Neutrophil (primary cell): Measurements from ENCODE around the gene XPO6.

Experiments used
- H3K27ac ChIP-seq: fragments of 200-600 bp; sonication (generic); 2 replicates; pipeline ENCODE4 v1.5.1; 2016; ENCODE audit warnings: mild to moderate bottlenecking, moderate library complexity
- H3K27me3 ChIP-seq: fragments of 200-600 bp; sonication (generic); 2 replicates; pipeline ENCODE4 v1.6.0; 2016; ENCODE audit warnings: mild to moderate bottlenecking
- H3K36me3 ChIP-seq: fragments of 200-600 bp; sonication (generic); 2 replicates; pipeline ENCODE4 v1.5.1; 2017
- H3K4me1 ChIP-seq, 2 experiments: fragments of 200-600 bp in 1 of 2; sonication (generic) in 1 of 2; 1 replicate in 1 of 2; 2 replicates in 1 of 2; pipeline versions ENCODE4 v1.5.1 to v1.6.1; 2013 to 2016; ENCODE audit warnings: low read depth in 1 of 2, low read length in 1 of 2, mild to moderate bottlenecking in 1 of 2, moderate library complexity in 1 of 2; ENCODE audit not compliant: control insufficient read depth in 1 of 2, insufficient read depth in 1 of 2
- H3K4me3 ChIP-seq, 2 experiments: fragments of 200-600 bp in 1 of 2; sonication (generic) in 1 of 2; 1 replicate in 1 of 2; 2 replicates in 1 of 2; pipeline ENCODE4 v1.5.1; 2013 to 2016; ENCODE audit warnings: low read depth in 1 of 2, low read length in 1 of 2, mild to moderate bottlenecking in 1 of 2, moderate library complexity in 1 of 2
- H3K9me3 ChIP-seq: fragments of 200-600 bp; sonication (generic); 2 replicates; pipeline ENCODE4 v1.5.1; 2016
- TF ChIP-seq, protein P1 (sequence below): fragments of 200-600 bp; sonication (generic); IDR thresholded peaks from 2 replicates; pipeline ENCODE4 v1.5.1; 2016; ENCODE audit warnings: antibody characterized with exemption

XPO6 gene

DNA sequence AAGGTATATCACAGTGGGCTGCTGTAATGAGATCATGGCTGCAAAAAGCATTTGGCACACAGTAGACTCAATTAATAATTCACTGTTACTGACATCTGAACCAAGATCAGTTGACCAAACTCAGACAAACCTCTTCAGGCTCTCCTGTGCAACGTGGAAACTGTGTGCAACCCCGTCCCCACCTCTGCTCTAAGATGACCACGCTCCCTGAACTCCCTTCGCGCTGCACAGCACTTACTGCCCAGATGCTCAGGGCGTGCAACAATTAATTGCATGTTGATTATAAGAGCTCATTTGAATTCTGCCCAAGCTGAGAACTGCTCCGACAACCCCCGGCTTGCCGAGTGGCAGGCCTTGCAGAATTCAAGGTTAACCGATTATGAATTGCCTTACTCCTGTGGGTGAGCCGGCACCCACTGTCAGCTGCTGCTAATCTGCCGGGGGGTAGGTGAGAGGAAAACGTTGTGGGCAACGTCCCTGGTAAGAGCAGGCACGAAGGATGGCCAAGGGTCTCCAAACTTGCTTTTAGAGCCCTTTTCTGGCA is 147.0 kb downstream of the XPO6 start:
- peaks cover 73% of the 10 kb centered on the region for H3K27me3 ChIP-seq
- H3K4me3 ChIP-seq = no peak overlapping the region
- peaks cover 0 to 7% of the 10 kb centered on the region in 2 experiments for H3K4me1 ChIP-seq
- H3K36me3 ChIP-seq = no peaks in the 10 kb centered on the region
- TF ChIP-seq, protein P1, sequence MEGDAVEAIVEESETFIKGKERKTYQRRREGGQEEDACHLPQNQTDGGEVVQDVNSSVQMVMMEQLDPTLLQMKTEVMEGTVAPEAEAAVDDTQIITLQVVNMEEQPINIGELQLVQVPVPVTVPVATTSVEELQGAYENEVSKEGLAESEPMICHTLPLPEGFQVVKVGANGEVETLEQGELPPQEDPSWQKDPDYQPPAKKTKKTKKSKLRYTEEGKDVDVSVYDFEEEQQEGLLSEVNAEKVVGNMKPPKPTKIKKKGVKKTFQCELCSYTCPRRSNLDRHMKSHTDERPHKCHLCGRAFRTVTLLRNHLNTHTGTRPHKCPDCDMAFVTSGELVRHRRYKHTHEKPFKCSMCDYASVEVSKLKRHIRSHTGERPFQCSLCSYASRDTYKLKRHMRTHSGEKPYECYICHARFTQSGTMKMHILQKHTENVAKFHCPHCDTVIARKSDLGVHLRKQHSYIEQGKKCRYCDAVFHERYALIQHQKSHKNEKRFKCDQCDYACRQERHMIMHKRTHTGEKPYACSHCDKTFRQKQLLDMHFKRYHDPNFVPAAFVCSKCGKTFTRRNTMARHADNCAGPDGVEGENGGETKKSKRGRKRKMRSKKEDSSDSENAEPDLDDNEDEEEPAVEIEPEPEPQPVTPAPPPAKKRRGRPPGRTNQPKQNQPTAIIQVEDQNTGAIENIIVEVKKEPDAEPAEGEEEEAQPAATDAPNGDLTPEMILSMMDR = no peak
- H3K9me3 ChIP-seq = no peaks in the 10 kb centered on the region
- H3K27ac ChIP-seq = no peak overlapping the region

- TF ChIP-seq, protein P1 = no peak
- Histone ChIP-seq H3K27ac (no peak overlapping the region), H3K36me3 (no peaks in the 10 kb centered on the region), H3K9me3 (no peaks in the 10 kb centered on the region), H3K4me3 (no peak overlapping the region), H3K27me3 (peaks cover 79% of the 10 kb centered on the region), H3K4me1 (peaks cover 0 to 7% of the 10 kb centered on the region in 2 experiments)
These were observed 147.6 kb downstream of the XPO6 start for GRCh38 chr16:28064150-28064549.

DNA sequence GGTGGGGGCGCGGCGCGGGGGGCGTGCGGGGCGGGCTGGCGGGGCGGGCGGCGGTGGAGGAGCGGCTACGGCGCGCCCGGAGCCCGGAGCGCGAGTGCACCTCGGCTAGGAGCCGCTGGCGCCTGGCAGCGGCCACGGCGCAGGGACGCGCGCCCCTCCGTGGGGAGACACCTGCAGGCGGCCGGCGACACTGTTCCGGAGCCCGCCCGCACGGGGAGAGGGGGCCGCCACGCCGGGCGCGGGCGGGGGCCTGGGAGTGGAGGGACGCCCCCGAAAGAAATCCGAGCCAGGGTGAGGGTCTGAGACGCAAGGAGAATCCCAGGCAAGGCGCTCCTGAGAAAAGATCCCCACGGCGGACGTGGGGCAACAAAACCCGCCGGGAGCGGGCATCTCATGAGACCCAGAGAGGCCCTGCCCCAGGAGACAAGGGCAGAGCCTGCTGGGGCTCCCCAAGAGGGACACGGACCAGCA is 148.1 kb downstream of the XPO6 start, which contains the start of gene GSG1L:
Gene GSG1L (minus strand): TSS at position 124 of the 471 bp plus-strand sequence. CDS start 290 bp downstream, outside the sequence.
- H3K36me3 ChIP-seq = no peaks in the 10 kb centered on the region
- H3K4me3 ChIP-seq = no peak within 1 kb of the TSS
- peaks cover 0 to 7% of the 10 kb centered on the region in 2 experiments for H3K4me1 ChIP-seq
- H3K27me3 ChIP-seq = peaks cover 84% of the 10 kb centered on the region
- H3K27ac ChIP-seq = no peak within 1 kb of the TSS
- no peaks in the 10 kb centered on the region for H3K9me3 ChIP-seq
- TF ChIP-seq, protein P1 = no peak

- Histone ChIP-seq H3K4me1 (peaks cover 0 to 7% of the 10 kb centered on the region in 2 experiments), H3K36me3 (no peaks in the 10 kb centered on the region), H3K9me3 (no peaks in the 10 kb centered on the region), H3K27me3 (peaks cover 89% of the 10 kb centered on the region), H3K4me3 (no peak overlapping the region), H3K27ac (no peak overlapping the region)
- TF ChIP-seq, protein P1 = no peak
These were observed 148.8 kb downstream of the XPO6 start for GRCh38 chr16:28062847-28063521.

GRCh38 chr16:28062261-28062846 is 149.4 kb downstream of the XPO6 start:
- H3K4me3 ChIP-seq = no peak overlapping the region
- TF ChIP-seq, protein P1 = no peak
- H3K27me3 ChIP-seq = peaks cover 95% of the 10 kb centered on the region
- no peak overlapping the region for H3K27ac ChIP-seq
- H3K36me3 ChIP-seq = no peaks in the 10 kb centered on the region
- peaks cover 0 to 7% of the 10 kb centered on the region in 2 experiments for H3K4me1 ChIP-seq
- no peaks in the 10 kb centered on the region for H3K9me3 ChIP-seq
